ENCODE results near the gene NR6A1. TPM values are rescaled to one million over a fixed set of nuclear protein-coding genes. Genes with fewer than 3 reads are reported as not detected.

The NR6A1 gene
- total RNA-seq, 1 donor from 2014 or later = 0.92 TPM

DNA sequence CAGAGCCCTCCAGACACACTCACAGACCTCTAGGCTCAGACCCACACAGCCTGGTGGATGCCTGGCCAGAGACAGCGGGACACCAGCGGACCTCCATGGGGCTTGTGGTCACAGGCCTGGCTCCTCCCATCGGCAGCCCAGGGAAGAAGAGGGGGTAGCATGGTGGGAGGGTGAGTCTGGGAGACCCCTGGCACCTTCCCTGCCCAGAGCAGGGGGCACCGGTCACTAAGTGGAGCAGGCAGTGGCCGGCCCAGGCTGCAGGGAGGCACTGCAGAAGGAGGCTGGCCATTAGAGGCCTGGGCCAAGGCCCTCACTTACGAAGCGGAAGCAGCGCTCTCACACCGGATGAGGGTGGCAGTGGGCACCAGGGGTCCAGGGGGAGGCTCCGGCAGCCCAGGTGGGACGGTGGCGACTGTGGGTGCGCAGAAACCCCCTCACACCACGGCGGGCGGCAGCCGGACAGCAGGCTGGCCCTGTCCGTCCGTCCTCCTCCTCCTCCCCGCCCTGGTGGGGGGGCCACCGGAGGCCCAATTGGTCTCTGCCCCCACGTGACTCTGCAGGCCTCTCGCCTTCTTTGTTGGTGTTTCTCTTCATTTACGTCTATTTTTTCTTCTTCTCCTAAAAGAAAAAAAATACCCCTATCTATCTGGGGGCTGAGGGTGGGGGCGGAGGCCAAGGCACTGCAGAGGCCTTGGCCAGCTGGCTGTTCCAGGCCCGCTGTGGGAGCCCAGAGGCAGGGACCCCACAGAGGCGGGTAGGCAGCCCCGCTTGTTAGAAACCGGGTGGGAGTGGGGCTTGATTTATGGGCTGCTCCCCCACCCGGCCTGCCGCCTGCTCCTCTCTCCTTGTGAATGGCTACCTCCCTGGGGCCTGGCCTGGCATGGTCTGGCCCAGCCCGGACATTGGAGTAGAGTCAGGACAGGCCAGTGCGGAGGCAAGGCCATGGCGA lies 263.9 kb downstream of the NR6A1 start, which contains the start of gene NR5A1:
TSS of gene NR5A1 (minus strand) at position 469 of the 949 bp plus-strand sequence. CDS start 4,004 bp downstream, outside the sequence.
- Histone ChIP-seq H3K36me3 (ENCODE audit: control insufficient read depth, insufficient read depth, low read length) (no peaks in the 10 kb centered on the region), H3K4me3 (ENCODE audit: low read depth, low read length) (no peak within 1 kb of the TSS), H3K27me3 (ENCODE audit: control insufficient read depth, insufficient read depth, low read length) (peaks cover 49% of the 10 kb centered on the region)
- TF ChIP-seq, protein P1, sequence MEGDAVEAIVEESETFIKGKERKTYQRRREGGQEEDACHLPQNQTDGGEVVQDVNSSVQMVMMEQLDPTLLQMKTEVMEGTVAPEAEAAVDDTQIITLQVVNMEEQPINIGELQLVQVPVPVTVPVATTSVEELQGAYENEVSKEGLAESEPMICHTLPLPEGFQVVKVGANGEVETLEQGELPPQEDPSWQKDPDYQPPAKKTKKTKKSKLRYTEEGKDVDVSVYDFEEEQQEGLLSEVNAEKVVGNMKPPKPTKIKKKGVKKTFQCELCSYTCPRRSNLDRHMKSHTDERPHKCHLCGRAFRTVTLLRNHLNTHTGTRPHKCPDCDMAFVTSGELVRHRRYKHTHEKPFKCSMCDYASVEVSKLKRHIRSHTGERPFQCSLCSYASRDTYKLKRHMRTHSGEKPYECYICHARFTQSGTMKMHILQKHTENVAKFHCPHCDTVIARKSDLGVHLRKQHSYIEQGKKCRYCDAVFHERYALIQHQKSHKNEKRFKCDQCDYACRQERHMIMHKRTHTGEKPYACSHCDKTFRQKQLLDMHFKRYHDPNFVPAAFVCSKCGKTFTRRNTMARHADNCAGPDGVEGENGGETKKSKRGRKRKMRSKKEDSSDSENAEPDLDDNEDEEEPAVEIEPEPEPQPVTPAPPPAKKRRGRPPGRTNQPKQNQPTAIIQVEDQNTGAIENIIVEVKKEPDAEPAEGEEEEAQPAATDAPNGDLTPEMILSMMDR (IDR thresholded peaks at IDR 0.05; ENCODE audit: insufficient read depth, low read length, poor library complexity, severe bottlenecking) = no peak
- no peak for DNase-seq (ENCODE audit: low read depth)

DNA sequence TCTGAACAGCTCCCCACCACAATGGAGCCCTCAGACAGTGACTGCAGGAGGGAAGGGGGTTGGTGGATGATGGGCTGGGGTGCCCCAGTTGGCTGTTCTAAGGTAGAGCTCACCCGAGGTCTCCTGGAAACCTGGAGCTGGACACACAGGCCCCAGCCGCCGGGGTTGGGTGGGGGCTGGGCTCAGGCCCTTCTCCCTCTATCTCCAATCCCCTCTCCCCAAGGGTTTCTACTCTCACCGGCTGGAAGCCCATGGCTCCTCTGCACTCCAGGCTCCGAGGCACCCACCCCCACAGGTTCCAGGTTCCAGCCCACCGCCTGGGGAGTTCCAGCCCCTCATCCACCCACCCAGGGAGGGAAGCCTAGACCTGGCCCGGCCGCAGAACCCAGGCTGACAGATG lies 264.7 kb downstream of the NR6A1 start:
- TF ChIP-seq, protein P1 (IDR thresholded peaks at IDR 0.05; ENCODE audit: insufficient read depth, low read length, poor library complexity, severe bottlenecking) = no peak
- no peak for DNase-seq (ENCODE audit: low read depth)
- H3K36me3 ChIP-seq (ENCODE audit: control insufficient read depth, insufficient read depth, low read length) = no peaks in the 10 kb centered on the region
- H3K27me3 ChIP-seq (ENCODE audit: control insufficient read depth, insufficient read depth, low read length) = peaks cover 53% of the 10 kb centered on the region
- no peak overlapping the region for H3K4me3 ChIP-seq (ENCODE audit: low read depth, low read length)

DNA sequence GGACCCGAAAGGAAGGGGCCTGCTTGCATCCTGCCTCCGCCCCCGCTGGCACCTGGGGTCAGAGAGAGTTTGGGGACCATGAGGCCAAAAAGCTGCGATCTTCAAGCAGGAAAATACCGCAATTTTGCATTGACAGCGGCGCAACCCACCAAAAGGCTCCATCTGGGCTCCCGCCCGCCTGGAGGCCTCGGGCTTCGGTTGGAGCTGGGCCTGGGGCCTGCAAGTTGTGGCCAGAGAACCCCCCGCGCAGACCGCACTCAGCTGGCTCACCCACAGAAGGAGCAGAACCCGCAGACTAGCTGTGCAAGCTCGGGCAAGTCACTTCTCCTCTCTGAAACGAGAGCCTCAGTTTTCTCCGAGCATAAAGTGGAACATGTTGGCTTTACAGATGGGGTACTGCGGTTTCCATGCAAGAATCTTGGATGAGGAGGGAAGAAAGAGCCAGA lies 265.2 kb downstream of the NR6A1 start:
- TF ChIP-seq, protein P1 (IDR thresholded peaks at IDR 0.05; ENCODE audit: insufficient read depth, low read length, poor library complexity, severe bottlenecking) = no peak
- Histone ChIP-seq H3K4me3 (ENCODE audit: low read depth, low read length) (no peak overlapping the region), H3K27me3 (ENCODE audit: control insufficient read depth, insufficient read depth, low read length) (peaks cover 59% of the 10 kb centered on the region), H3K36me3 (ENCODE audit: control insufficient read depth, insufficient read depth, low read length) (no peaks in the 10 kb centered on the region)
- no peak for DNase-seq (ENCODE audit: low read depth)

DNA sequence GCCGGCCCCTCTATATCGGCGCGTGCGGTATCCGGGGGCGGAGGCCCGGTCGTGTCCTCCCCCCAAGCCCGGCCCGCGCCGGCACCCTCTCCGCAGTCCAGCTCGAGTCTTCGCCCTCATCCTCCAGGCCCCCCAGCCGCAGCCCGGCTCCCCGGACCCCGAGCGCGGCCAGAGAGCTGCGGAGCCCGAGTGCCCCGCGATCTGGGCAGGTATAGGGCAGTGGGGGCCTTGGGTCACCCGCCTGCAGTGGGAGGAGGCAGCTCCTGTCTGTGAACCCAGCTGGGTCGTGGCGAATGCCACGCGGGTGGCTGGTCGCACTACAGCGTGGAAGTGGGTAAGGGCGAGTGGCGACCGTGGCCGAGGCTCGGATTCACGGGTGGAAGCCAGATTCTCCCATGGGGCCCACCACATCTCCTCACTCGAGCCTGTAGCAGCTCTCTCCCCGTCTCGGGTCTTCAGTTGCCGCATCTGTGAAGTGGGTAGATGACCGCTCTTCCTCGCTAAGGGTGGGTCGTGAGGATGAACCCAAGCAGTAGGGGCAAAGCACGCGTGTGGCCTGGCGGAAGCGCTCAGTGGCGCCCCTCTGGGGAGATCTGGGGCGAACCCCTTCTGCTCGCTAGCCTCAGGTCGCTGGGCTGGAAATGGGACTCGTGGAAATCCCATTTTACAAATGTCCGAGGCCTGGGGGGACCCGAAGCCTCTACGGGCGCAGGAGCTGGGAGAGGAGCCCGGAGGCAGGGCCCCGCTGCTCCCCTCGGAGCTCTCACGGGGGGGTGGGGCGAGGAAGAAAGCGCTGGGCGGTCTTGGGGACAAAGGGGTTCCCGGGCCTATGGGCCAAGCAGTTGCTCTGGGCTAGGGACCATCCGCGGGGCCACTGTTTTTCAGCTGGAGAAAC lies 265.9 kb downstream of the NR6A1 start:
- Histone ChIP-seq H3K4me3 (ENCODE audit: low read depth, low read length) (no peak overlapping the region), H3K36me3 (ENCODE audit: control insufficient read depth, insufficient read depth, low read length) (no peaks in the 10 kb centered on the region), H3K27me3 (ENCODE audit: control insufficient read depth, insufficient read depth, low read length) (peaks cover 64% of the 10 kb centered on the region)
- TF ChIP-seq, protein P1 (IDR thresholded peaks at IDR 0.05; ENCODE audit: insufficient read depth, low read length, poor library complexity, severe bottlenecking) = no peak
- no peak for DNase-seq (ENCODE audit: low read depth)

DNA sequence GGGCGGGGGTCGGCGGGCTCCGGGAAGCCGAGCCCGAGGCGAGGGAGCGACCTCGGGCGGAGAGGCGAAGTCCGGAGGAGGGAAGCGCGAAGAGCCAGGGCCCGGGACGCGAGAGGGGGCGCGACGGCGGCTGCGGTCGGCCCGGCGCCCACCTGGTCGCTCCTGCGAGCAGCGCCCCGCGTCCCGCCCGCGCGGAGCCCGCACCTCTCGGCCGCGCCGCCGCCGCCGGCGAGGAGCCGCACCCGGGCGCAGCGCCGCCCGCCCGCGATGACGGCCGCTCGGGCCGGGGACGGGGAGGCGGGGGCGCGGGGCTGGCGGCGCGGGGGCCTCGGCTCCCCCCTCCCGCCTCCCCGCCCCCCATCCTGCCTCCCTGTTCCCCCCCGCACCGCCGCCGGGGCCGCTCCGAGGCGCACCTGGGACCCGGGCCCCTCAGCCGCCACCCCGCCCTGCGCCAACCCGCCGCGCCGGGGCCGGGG lies 266.5 kb downstream of the NR6A1 start:
- Histone ChIP-seq H3K27me3 (ENCODE audit: control insufficient read depth, insufficient read depth, low read length) (peaks cover 70% of the 10 kb centered on the region), H3K4me3 (ENCODE audit: low read depth, low read length) (no peak overlapping the region), H3K36me3 (ENCODE audit: control insufficient read depth, insufficient read depth, low read length) (no peaks in the 10 kb centered on the region)
- no peak for DNase-seq (ENCODE audit: low read depth)
- TF ChIP-seq, protein P1 (IDR thresholded peaks at IDR 0.05; ENCODE audit: insufficient read depth, low read length, poor library complexity, severe bottlenecking) = no peak
